Neural cell (in vitro differentiated cells): ENCODE results near the gene DHRS3. TPM values are rescaled to one million over a fixed set of nuclear protein-coding genes. Genes with fewer than 3 reads are reported as not detected.

ENCODE experiments used
- H2AFZ ChIP-seq: fragments of 200-600, 300-800 bp; sonication (generic), shearing (Covaris generic); 2 replicates; pipeline ENCODE4 v1.6.0; 2014; ENCODE audit warnings: low read depth, mild to moderate bottlenecking, antibody characterized with exemption, low read length, moderate library complexity
- H3F3A ChIP-seq: fragments of 200-600 bp; shearing (Covaris generic); 2 replicates; pipeline ENCODE4 v1.6.1; 2016; ENCODE audit warnings: mild to moderate bottlenecking, moderate library complexity, mixed read lengths, antibody characterized with exemption, low read length; ENCODE audit not compliant: insufficient read depth, poor library complexity, severe bottlenecking
- H3K27ac ChIP-seq: fragments of 200-600, 300-800 bp; sonication (generic), shearing (Covaris generic); 2 replicates; pipeline ENCODE4 v1.5.1; 2014; ENCODE audit warnings: mild to moderate bottlenecking, low read length, moderate library complexity
- H3K27me3 ChIP-seq: fragments of 300-800, 200-600 bp; sonication (generic), shearing (Covaris generic); 2 replicates; pipeline ENCODE4 v1.6.0; 2014; ENCODE audit warnings: mild to moderate bottlenecking, low read depth, low read length, moderate library complexity; ENCODE audit not compliant: insufficient read depth
- H3K36me3 ChIP-seq: fragments of 300-800, 200-600 bp; sonication (generic), shearing (Covaris generic); 2 replicates; pipeline ENCODE4 v1.5.1; 2014; ENCODE audit warnings: mild to moderate bottlenecking, antibody characterized with exemption, low read length, moderate library complexity; ENCODE audit not compliant: insufficient read depth
- H3K4me2 ChIP-seq: fragments of 300-800, 200-600 bp; sonication (generic), shearing (Covaris generic); 2 replicates; pipeline ENCODE4 v1.6.0; 2014; ENCODE audit warnings: mild to moderate bottlenecking, low read length
- H3K4me3 ChIP-seq: fragments of 300-800, 200-600 bp; sonication (generic), shearing (Covaris generic); 2 replicates; pipeline ENCODE4 v1.5.1; 2014; ENCODE audit warnings: mild to moderate bottlenecking, low read length, moderate library complexity
- H3K79me2 ChIP-seq: fragments of 200-600 bp; shearing (Covaris generic); replicated peaks from 2 replicates; pipeline ENCODE4 v1.6.0; 2014; ENCODE audit warnings: mild to moderate bottlenecking, low read length, moderate library complexity; ENCODE audit not compliant: insufficient read depth
- H3K9ac ChIP-seq: fragments of 300-800, 200-600 bp; sonication (generic), shearing (Covaris generic); 2 replicates; pipeline ENCODE4 v1.6.1; 2016; ENCODE audit warnings: mild to moderate bottlenecking, low read length, mixed read lengths
- H3K9me2 ChIP-seq: fragments of 200-600 bp; shearing (Covaris generic); 2 replicates; pipeline ENCODE4 v1.6.1; 2016; ENCODE audit warnings: mild to moderate bottlenecking, low read length, mixed read lengths; ENCODE audit not compliant: insufficient read depth
- H3K9me3 ChIP-seq: fragments of 200-600, 300-800 bp; sonication (generic), shearing (Covaris generic); 2 replicates; pipeline ENCODE4 v1.6.1; 2016; ENCODE audit warnings: mild to moderate bottlenecking, mixed run types, low read length, moderate library complexity, mixed read lengths
- H4K20me1 ChIP-seq: fragments of 200-600 bp; shearing (Covaris generic); 2 replicates; pipeline ENCODE4 v1.6.1; 2016; ENCODE audit warnings: mild to moderate bottlenecking, mixed run types; ENCODE audit not compliant: insufficient read depth
- CTCF ChIP-seq: fragments of 450-650 bp; IDR thresholded peaks from 2 replicates; pipeline ENCODE4 v1.5.1; 2014; ENCODE audit warnings: antibody characterized with exemption, mild to moderate bottlenecking, moderate library complexity; ENCODE audit not compliant: poor library complexity, severe bottlenecking
- EP300 ChIP-seq: fragments of 450-650 bp; conservative IDR thresholded peaks from 2 replicates; pipeline ENCODE4 v1.6.1; 2014; ENCODE audit warnings: antibody characterized with exemption, mild to moderate bottlenecking, moderate library complexity; ENCODE audit not compliant: poor library complexity, severe bottlenecking
- EZH2 ChIP-seq: fragments of 200-600, 300-800 bp; shearing (Covaris generic), sonication (generic); IDR thresholded peaks from 2 replicates; pipeline ENCODE4 v1.6.1; 2014; ENCODE audit warnings: antibody characterized with exemption, low read length, borderline replicate concordance, mild to moderate bottlenecking; ENCODE audit not compliant: insufficient read depth, poor library complexity, severe bottlenecking
- MXI1 ChIP-seq: fragments of 450-650 bp; conservative IDR thresholded peaks from 2 replicates; pipeline ENCODE4 v1.6.1; 2014; ENCODE audit warnings: antibody characterized with exemption, mild to moderate bottlenecking; ENCODE audit not compliant: poor library complexity, severe bottlenecking
- POLR2AphosphoS5 ChIP-seq: IDR thresholded peaks from 2 replicates; pipeline ENCODE4 v1.6.1; 2012
- RAD21 ChIP-seq: fragments of 450-650 bp; conservative IDR thresholded peaks from 2 replicates; pipeline ENCODE4 v1.6.1; 2014; ENCODE audit warnings: antibody characterized with exemption, mild to moderate bottlenecking, moderate library complexity
- REST ChIP-seq: IDR thresholded peaks from 2 replicates; pipeline ENCODE4 v1.6.1; 2012; ENCODE audit warnings: borderline replicate concordance
- SMC3 ChIP-seq: fragments of 450-650 bp; conservative IDR thresholded peaks from 2 replicates; pipeline ENCODE4 v1.6.1; 2014; ENCODE audit warnings: antibody characterized with exemption, mild to moderate bottlenecking, moderate library complexity; ENCODE audit not compliant: poor library complexity
- TAF1 ChIP-seq: IDR thresholded peaks from 2 replicates; pipeline ENCODE4 v1.6.1; 2012; ENCODE audit warnings: low read depth
- polyA plus RNA-seq: library from polyadenylated mRNA; depleted of rRNA; stranded (reverse); fragments of >200 nt; gene quantifications from 2 replicates; pipeline ENCODE4 v1.2.3, GENCODE V29; 2014

The DHRS3 gene
- polyA plus RNA-seq, 1 donor from 2014 or later = 0.22 TPM

GRCh38 chr1:12615159-12615864 lies 2.7 kb downstream of the DHRS3 start:
- Histone ChIP-seq H3K36me3 (no peaks in the 10 kb centered on the region), H3K4me2 (no peak overlapping the region), H4K20me1 (no peaks in the 10 kb centered on the region), H3K9me2 (no peaks in the 10 kb centered on the region), H3K9me3 (no peaks in the 10 kb centered on the region), H3K27me3 (peaks cover 46% of the 10 kb centered on the region), H3K79me2 (no peaks in the 10 kb centered on the region), H3K4me3 (no peak overlapping the region), H3K9ac (no peak overlapping the region), H3K27ac (no peak overlapping the region), H3F3A (peaks cover 3% of the 10 kb centered on the region), H2AFZ (no peak overlapping the region)
- TF ChIP-seq SMC3 (no peak), REST (no peak), POLR2AphosphoS5 (no peak), MXI1 (no peak), RAD21 (no peak), EP300 (no peak), TAF1 (no peak), CTCF (no peak), EZH2 (no peak)

- no peaks in the 10 kb centered on the region for H4K20me1 ChIP-seq
- no peak overlapping the region for H2AFZ ChIP-seq
- no peaks in the 10 kb centered on the region for H3K9me3 ChIP-seq
- TF ChIP-seq POLR2AphosphoS5 (no peak), EZH2 (no peak), RAD21 (no peak), TAF1 (no peak), MXI1 (no peak), SMC3 (no peak), EP300 (no peak), REST (no peak), CTCF (no peak)
- no peaks in the 10 kb centered on the region for H3K79me2 ChIP-seq
- H3K27ac ChIP-seq = no peak overlapping the region
- H3K36me3 ChIP-seq = no peaks in the 10 kb centered on the region
- peaks cover 3% of the 10 kb centered on the region for H3F3A ChIP-seq
- no peak overlapping the region for H3K4me3 ChIP-seq
- H3K9ac ChIP-seq = no peak overlapping the region
- H3K9me2 ChIP-seq = no peaks in the 10 kb centered on the region
- H3K27me3 ChIP-seq = peaks cover 46% of the 10 kb centered on the region
- H3K4me2 ChIP-seq = no peak overlapping the region
Observed at GRCh38 chr1:12614402-12615158, 3.4 kb downstream of the DHRS3 start.
